HG02884 (cell line): ENCODE measurements around the gene EPB41L4A.

Experiments
- ATAC-seq: cut with Tn5 transposase; IDR thresholded peaks from one replicate; pipeline ENCODE4 v1.9.1; 2021; ENCODE audit warnings: mild to moderate bottlenecking, moderate library complexity; ENCODE audit not compliant: unreplicated experiment

Gene EPB41L4A

DNA sequence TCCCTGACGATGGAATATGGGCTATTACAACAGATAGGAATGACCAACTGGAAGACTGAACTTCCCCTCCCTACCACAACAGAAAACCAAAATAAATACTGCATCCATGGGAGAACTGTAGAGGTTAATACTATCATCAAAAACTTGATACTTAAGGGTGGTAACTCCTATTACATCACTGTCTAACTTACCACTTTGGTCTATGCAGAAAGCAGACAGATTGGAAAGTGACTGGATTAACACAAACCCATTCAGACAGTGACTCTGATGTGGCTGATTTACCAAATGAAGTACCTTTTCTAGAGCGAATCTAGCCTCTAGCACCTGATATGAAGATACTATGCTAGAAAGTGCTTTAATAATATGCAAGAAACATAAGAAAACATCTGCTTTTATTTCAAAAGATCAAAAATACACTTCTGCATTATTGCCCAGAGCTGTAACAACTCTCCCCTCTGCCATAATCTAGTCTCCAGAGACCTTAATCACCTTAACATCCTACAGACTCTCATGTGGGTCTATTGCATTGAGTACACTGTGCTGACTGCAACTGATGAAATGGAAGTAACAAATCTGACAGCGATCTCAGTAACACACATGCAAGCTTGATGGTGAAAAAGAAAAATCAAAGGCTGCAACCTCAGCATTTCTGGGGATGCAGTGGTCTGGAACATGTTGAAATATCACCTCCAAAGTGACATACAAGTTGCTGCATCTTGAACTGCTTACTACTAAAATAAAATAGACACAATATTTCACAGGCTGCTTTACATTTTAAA lies 62.7 kb downstream of the EPB41L4A start:
- no peak for ATAC-seq

DNA sequence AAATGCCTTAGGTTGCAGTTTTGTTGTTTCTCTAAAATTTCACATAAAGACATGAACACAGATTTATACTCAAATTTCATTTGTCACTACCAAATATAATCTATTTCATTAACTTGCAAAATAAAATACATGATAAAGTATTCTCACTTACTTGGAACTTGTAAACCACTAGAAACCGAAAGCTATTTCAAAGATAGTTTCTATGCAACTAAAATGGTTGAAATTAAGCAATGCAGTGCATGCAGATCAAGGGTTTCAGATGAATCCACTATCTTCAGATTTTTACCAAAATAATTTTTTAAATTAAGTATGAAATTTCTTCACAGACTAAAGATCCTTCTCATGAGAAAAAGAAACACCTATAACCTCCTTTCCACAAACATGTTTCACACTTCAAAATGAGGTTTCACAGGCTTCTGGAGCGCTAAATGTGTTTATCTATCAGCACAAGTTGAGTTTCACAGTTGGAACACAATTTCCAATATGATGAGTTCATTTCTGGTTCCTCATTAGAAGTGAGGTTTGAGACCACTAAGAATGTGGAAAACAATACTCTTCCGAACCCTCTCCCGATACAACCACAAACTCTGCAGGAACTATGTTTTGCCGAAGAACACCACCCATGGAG lies 63.9 kb downstream of the EPB41L4A start:
- ATAC-seq: no peak

DNA sequence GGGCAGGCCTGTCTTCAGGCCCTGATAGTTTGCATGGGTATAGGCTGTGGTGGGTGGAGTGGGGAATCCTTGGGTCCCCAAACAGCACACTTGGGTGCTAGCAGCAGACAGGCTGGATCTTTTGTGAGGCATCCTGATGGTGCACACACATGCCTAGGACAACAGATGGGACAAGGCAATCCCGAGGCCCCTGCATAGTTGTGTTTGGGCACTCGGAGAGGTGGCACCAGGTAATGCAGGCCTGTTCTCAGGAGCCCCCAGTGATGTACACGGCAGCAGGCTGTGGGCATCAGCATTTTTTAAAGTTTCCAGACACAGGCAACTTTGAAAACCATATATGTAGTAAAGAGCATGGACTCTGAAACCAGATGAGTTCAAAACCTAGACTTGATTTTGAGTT lies 65.4 kb downstream of the EPB41L4A start:
- ATAC-seq: no peak

DNA sequence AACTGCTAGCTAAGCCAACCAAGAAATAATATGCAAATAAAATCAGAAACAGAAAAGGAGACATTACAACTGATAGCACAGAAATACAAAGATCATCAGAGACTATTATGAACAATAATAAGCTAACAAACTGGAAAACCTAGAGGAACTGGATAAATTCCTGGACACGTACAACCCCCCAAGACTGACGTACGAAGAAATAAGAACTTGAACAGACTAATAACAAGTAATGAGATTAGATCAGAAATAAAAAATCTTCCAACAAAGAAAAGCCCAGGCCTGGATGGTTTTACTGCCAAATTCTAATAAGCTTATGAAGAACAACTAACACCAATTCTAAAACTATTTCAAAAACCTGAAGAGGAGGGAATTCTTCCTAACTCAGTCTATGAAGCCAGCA lies 67.9 kb downstream of the EPB41L4A start:
- no peak for ATAC-seq

DNA sequence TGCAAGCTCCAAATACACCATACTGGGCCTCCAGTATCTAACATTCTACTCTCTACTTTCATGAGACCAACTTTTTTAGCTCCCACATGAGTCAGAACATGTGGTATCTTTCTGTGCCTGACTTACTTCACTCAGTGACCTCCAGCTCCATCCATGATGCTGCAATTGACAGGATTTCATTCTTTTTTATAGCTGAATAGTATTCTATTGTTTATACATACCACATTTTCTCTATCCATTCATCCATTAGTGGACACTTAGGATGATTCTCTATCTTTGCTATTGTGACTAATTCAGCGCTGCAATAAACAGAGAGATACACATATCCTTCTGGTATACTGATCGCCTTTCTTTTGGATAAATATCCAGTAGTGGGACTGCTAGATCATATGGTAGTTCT lies 68.5 kb downstream of the EPB41L4A start:
- ATAC-seq: no peak

DNA sequence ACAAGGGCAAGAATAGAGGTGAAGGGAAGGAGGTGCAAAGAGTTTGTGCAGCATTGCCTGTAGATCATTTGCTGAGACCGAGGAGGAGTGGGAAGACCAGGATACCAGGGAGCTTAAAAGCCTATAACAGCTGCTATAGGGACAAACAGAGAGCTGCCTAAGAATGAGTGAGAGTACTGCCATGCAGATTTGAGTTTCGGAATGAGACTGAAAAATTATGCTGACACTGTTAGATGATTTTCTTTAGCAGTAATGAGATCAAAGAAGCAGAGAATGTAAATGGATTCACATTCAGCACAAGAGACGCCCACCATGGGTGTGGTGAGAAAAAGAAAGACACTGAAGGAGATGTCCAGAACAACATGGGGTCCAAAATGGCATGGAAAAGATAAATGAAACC lies 69.7 kb downstream of the EPB41L4A start:
- ATAC-seq: no peak

DNA sequence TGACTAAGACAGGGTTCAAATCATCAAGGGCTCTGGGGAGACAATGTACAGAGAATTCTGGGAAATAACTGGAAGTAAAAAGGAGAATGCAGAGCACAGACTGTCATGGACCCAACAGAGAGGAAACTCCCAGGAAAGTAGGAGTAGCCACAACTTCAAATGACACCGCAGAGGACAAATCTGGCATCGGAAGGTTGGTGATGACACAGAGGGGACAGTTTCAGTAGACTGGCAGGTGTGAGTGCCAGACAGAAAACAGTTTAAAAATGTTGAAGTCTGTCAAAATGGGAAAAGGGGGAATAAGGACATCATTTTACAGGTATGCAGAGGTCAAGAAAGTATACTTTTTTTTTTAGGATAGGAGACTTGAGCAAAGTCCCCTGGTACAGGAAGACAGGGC lies 70.2 kb downstream of the EPB41L4A start:
- ATAC-seq: no peak

DNA sequence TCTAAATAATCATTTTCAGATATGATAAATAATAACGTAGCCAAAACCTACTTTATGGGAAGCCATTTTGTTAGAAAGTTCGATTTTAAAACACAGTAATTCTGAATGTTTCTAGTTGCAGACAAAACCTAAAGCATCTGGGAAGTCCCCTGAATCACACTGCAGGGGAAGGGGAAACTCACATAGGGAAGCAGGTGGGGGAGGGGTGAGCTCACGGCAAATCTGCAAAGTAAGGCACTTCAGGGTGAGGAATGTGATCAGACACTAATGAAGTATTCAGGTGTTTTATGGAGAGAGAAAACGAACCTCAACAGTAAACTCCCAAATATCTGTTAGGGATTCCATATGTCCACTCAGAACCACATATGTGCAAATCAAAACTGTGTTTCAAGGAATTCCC lies 70.7 kb downstream of the EPB41L4A start:
- ATAC-seq: no peak

DNA sequence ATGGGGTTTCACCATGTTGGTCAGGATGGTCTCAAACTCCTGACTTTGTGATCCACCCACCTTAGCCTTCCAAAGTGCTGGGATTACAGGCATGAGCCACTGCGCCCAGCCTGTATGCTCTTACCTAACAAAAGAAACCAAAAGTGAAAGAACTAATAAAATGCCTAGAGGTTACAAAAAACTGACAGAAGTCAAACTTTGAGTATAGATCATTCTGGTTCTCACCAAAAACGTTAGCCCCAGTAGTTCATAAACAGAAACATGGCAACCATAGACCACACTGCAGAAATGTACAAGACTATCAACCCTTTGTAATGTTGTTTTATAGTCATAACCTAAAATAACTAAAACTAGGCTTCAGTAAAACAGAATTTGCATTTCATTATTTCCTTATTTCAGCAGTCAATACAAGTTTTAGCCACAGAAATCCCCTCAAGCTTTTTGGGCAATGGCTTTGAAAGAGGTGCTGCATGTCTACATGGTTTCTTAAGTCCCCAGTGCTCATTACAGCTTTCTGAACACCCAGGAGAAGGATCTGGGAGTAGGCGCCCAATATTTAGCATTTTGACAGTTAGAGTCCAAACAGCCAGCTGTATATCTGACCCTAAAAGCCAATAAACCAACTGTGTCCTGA lies 72.5 kb downstream of the EPB41L4A start:
- ATAC-seq: peak; percentile 38

DNA sequence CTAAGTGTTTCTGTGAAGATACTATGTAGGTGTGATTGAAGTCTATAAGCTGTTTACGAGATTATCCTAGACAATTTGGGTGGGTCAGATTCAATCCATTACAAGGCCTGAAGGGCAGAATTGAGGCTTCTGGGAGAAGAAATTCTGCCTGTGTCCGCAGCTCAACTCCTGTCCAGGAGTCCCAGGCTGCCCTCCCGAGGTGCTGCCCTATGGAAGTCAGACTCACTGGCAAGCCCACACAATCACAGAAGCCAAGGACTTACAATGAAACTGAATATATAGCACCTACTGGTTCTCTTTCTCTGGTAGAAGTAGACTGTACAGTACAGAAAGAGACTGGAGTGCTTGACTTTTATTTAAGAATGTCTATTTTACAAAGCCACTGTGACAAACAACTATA lies 74.5 kb downstream of the EPB41L4A start:
- ATAC-seq: no peak

DNA sequence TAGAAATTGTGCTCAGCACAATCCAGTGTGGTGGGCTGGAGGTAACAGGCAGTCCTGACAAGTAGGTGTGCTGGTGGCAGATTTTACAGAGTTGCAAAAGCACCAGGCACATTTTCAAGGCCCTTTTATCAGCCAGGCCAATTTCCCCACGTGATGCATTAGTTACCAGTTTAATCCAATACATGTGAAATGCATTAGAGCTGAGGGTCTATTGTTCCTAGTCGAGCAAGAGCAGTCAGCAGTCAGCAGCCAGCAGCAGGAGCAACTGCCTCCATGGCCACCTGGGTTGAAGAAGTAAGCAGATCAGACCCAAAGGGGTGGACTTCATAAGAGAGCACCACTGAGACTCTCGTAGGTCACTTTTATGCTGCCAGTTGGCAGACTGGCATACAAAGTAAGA lies 76.7 kb downstream of the EPB41L4A start:
- ATAC-seq: no peak

DNA sequence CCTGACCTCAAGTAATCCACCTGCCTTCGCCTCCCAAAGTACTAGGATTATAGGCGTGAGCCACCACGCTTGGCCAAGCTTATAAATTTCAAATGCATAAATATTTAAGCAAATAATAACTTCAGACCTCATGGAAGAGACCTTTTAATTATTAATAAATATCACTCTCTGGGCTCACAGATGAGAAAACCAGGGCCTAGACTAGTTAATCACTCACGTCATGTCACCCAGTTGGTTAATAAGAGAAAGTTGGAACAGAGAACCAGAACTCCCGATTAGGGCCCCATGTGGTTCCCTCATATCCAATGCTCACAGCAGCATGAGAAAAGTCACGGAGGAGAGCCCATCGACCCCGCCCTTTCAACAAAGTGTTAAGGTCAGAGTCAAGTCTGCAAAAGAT lies 79.3 kb downstream of the EPB41L4A start:
- no peak for ATAC-seq

DNA sequence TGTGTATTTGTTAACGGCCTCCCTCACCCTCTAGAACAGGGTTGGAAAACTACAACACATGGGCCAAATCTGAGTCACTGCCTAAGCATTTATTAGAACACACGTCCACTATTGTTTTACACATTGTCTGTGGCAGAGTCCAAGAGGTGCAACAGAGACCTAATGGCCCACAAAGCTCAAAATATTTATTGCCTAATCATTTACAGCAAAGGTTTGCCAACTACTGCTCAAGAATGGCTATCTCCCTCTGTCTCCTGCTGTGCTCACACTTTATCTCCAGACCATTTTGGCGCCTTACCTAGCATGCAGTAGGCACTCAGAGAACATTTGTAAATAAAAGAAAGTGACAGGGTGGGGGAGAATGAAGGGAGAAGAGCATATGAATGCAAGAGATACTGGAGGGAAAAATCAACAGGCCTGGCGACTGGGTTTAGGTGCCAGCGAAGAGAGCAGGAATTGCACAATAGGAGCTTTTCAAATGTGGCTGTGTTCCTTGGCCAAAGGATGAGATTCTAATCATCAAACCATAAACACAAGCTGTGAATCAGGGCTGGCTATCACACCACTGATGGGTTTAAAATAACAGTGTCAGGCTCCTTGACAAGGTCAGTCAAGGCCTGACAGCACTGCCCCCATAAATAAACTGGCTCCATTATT lies 80.3 kb downstream of the EPB41L4A start:
- ATAC-seq: no peak

DNA sequence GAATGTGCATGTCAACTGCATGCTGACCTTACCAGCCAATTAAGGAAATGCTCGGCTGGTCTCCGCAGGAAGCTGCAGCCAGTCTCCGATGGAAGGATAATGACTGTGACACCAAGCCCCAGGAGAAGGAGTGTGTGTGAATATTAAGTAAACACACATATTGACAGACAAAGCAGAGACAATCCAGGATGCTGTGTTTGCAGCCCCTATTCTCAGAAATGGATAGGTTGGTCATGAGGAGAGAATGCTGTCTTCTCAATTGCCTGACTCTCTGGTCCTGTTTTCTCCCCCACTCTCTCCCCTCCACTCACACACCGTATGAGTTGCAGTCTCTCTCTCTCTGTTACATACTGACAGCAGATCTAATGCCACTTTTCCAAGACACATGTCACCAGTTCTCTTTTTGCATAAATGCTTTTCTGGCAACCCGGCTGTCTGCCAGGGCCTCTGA lies 85.7 kb downstream of the EPB41L4A start:
- ATAC-seq: no peak

DNA sequence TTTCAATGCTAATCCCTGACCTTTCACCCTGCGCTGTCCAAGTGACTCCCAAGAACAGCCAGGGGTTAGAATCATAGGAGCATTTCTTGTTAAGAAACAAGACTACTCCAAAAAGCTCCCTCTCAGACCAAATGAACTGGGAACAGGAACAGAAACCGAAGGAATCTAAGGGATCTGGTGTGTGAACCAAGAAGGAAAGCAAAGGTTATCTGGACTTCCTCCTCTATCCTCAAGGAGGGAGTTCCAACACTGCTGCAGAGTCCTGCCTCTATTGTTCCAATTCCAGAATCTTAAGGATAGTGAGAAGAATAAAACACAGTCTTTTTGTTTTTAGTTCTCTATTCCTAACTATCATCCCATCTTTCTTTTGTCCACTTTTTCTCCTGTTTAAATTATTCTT lies 87.2 kb downstream of the EPB41L4A start:
- ATAC-seq: no peak

DNA sequence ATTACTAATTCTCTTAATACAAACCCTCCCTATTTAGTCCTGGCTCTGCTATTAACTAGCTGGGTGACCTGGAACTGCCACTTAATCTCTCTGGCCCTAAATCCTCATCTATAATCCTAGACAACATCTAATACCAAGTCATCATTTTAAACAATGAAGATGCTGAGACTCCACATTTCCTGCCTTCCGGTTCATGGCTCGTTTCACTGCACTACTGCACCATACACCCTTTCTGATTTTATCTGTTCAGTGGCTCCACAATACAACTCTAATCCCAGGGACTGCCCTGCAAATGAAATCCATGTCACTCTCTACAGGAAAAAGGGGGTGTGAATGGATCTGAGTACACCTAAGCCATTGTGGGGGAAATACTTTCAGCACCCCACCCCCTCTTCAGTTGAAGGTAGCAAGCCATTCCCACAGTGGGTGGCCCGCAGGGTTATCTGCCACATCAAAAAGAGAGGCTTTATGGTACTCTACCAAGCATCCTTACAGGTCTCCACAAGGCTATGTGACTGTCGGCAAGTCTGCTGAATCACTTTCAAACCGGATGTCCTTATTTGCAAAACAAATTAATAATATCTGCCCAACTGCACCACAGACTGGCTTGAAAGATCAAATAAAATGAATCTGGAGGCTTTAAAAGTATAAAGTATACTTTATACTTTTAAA lies 89.5 kb downstream of the EPB41L4A start:
- ATAC-seq: peak; percentile 94

DNA sequence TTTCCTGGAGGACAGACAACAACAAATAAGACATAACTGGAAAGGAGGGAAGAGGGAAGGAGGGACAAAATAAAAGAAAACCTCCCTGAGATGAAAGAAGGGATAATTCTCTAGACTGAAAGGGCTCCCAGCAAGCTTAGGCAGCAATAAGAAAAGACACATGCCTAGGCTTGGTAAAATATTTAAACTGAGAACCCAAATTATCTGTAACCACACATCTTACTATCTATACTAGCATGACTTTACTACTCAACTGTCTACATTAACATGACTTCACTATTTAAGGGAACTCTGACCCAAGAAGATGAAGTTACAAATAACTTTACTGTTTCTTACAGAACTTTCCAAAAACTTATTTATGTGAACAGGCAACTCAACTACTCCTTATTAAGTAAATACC lies 95.9 kb downstream of the EPB41L4A start:
- no peak for ATAC-seq

DNA sequence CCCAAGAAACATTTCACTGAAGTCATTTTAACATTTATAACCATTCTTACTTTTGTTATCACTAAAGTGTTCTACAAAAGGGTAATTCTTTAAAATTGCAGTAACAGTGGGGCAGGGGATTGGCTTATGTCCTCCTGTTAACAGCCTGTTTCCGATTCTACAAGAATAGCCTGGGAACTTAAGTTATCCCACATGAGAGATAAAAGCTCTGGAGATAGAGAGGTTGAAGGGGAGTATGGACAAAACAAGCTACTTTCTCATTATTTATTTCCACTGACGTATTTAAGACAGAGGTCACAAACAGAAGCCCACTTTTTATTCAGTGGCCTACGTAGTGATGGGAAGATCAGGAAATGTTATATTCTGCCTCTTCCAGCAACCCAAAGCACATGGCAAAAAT lies 98.7 kb downstream of the EPB41L4A start:
- ATAC-seq: no peak

DNA sequence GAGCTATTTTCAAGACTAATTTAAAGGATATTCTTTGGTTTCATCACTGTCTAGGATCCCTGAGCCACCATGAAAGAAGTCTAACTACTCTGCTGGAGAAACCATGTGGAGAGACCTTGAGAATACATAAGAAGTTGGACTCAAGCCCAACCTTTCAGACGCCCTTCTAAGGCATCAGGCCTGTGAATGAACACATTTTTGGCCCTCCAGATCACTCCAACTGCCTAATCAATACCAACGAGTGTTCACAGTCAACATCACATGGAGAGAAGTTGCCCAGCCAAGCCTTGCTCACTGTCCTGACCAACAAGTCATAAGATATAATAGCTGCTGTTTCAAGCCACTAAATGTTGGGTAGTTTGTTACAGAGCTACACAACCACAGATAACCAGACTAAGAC lies 100.7 kb downstream of the EPB41L4A start:
- ATAC-seq: no peak

DNA sequence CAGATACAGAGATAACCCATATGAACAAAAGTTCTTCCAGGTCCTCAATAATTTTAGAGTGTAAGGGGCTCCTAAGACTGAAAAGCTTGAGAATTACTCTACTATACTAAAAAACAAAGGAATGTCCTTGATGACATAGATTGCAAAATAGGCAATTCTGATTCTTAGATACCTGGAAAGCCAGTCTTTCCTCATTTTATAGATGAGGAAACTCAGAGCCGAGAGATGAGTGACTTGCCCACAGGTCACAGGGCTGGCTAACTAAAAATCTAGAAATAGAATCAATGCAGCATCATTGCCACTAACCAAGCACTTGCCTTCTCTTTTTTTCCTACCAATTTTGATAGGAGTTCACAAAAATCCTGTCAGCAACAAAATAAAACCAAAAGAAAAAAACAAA lies 101.2 kb downstream of the EPB41L4A start:
- no peak for ATAC-seq

DNA sequence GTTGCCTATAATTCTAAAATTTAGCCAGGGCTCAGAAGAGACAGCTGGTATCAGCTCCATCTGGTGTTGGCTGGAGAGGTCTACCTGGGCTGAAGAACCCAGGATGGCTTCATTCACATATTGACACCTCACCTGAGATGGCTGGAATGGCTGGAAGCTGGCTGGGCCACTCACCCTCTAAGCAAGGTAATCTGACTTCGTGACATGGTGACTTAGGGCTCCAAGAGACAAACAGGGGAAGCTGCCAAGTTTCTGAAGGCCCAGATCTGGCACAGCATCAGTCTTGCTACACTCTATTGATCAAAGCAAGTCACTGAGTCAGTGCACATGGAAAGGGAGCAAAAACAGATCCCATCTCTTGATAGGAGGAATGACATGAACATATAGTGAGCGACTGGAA lies 102.3 kb downstream of the EPB41L4A start:
- ATAC-seq: no peak
